Melanocyte of skin (primary cell): ENCODE measurements around the gene NR0B2. TPM values are rescaled to one million over a fixed set of nuclear protein-coding genes. Genes with fewer than 3 reads are reported as not detected.

Experiments used
- total RNA-seq, 2 donors: library from RNA; depleted of rRNA; stranded (reverse); fragments of >200 nt; gene quantifications; 2 replicates each; pipeline ENCODE4 v1.2.3, GENCODE V29; 2012

The NR0B2 gene, protein sequence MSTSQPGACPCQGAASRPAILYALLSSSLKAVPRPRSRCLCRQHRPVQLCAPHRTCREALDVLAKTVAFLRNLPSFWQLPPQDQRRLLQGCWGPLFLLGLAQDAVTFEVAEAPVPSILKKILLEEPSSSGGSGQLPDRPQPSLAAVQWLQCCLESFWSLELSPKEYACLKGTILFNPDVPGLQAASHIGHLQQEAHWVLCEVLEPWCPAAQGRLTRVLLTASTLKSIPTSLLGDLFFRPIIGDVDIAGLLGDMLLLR
- not detected for total RNA-seq

DNA sequence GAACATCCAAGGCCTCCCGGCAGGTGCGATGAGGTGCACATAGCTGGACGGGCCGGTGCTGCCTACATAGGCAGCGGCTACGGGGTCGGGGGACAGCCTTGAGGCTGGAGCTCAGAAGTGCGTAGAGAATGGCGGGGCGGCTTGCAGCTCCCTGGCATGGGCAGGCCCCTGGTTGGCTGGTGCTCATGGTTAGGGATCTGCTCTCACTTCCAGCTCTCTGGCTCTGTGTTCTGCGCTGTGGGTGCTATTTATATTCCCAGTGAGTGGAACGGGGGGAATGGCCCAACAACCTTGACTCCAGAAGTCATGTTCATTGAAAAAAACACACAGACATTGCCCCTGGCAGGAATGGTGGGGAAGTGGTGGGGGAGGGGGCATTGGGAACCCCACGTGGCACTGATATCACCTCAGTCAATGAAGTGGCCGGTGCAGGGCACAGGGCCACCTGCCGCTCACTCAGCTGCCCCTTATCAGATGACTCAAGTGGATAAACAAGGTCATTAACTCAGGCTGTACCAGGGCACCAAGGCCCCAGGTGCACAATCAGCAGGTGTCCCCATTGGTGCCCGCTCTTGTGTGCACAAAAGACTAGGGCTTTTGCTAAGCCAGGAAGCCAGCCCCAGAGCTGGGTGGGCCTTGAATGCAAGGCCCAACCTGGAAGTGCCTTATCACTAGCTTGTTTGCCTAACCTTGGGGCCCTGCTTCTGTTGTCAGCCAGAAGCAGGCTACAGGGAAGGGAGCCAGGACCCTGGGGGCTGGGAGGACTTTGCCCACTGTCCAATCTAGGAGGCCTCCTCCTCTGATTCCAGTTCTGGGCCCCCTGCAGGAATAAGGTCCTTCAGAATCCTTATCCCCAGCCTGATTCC, at the start of gene NR0B2:
Gene NR0B2, minus strand, starts transcription at position 222 of the 866 bp plus-strand sequence. Its CDS starts 35 bp downstream, at position 187.

DNA sequence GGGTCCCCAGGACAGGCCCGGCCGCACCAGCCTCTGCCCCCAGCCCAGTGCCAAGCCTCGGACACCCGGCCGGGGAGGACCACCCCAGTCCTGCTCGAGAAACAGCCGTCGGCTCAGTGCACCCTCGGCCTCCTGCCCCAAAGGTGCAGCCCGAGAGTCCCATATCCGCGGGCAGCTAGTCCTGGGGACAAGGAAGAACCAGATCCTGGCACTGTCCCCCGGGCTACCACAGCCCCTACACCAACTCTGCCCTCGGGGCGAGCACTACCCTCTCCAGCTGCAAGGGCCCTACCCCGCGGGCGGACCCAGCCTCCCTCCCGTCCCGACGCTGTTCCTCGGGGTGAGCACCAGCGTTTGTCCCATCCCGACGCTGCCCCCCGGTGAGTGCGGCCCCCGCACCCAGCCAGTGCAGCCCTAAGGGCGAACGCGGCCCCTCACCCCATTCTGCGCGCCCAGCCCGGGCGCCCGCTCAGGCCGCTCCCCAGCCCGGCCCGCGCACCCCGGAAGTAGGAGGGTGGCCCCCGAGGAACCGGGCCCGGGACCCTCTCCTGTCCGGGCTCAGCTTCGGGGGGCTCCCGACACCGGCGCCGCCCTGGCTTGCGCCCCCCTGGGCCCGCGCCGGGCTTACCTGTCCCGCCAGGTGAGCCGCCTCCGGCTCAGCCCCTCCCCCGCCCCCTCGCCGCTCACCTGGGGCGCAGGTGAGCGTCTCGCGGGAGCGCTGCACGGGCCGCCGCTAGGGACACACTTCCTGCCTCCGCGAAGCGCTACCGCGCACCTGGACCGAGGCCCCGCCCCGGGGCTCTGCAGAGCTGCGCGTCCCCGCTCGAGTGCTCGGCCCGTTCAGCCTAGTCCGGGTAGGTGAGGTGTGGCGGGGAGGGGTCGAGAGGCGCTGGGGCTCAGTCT, 46.2 kb upstream of the NR0B2 start, which contains the start of gene KDF1:
Gene KDF1, minus strand, starts transcription at position 747 of the 903 bp plus-strand sequence. CDS start 8,088 bp downstream, outside the sequence.

DNA sequence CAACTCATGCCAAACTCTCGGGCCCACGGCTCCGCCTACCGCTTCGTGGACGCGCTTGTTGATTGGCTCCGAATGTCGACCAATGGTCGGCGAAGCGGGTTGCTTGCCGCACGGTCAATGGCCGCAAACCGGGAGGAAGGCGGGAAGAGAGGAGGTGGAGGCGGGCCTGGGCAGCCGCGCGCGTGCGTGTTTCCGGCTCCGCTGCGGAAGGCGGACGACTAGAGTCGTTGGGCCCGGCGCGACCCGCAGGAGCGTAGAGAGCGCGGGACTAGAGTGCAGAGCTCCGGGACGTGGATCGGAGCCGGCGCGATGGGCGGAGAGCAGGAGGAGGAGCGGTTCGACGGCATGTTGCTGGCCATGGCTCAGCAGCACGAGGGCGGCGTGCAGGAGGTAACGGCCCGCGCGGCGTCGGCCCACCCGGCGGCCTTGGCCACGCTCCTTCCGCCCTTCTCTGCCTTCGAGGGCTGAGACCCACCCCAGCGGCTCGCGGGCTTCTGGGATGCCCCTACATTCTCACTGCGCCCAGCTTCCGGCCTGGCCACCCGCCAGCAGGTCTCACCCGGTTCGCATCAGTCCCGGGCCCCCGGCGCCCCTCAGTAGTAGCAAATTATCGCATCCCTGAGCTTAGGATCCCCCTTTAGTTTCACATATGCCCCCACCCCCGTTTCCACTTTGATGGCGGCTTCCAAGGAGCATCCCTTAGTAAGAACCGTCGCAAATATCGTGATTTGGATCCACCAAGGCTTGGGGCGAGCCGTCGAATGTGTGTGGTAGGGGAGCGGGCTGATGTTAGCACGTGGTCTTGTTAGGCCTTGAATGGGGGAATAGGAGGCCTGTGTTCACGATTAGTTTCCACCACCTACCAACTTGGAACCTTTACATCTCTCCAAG, 8.0 kb upstream of the NR0B2 start, which contains the start of gene NUDC:
Gene NUDC, plus strand, starts transcription at position 204 of the 891 bp plus-strand sequence. Its CDS starts 106 bp downstream, at position 310.

DNA sequence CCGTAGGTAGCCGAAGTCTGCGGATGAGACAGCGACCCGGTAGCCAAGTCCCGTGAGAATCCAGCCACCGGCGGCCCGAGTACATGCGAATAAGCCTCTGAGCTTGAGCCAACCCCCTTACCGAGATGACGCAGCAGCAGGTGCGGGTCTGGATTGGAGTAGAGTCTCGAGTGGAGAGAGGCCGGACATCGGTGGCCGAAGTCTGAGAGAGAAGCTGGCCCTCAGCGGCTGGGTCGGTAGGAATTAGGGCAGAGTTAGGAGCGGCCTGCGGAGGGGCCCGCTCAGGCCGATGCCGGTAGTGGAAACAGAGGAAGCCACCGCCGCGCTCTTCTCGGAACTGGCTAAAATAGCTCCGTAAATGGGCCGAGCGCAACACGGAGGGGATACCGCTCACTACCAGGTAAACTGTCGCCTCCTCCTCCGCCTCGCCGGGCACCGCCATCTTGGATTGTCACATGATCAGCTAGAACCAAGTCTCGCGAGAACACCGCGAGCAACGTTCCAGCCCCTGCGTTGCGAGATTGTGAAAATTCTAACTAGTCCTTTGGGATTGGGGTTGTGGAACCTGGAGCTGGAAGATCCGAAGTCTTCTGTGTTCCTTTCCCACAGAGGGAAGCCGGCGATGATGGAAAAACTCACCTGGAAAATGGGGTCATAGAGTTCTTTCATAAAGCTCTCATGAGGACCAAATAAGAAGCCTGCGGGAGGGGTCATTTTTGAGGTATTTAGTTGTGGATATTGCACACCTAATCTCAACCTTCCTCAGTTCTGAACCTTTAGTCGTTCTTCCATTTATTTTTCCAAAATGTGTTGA, 13.6 kb downstream of the NR0B2 start, which contains the start of gene GPATCH3:
Gene GPATCH3, minus strand, starts transcription at position 467 of the 814 bp plus-strand sequence. Its CDS starts 25 bp downstream, at position 442.

DNA sequence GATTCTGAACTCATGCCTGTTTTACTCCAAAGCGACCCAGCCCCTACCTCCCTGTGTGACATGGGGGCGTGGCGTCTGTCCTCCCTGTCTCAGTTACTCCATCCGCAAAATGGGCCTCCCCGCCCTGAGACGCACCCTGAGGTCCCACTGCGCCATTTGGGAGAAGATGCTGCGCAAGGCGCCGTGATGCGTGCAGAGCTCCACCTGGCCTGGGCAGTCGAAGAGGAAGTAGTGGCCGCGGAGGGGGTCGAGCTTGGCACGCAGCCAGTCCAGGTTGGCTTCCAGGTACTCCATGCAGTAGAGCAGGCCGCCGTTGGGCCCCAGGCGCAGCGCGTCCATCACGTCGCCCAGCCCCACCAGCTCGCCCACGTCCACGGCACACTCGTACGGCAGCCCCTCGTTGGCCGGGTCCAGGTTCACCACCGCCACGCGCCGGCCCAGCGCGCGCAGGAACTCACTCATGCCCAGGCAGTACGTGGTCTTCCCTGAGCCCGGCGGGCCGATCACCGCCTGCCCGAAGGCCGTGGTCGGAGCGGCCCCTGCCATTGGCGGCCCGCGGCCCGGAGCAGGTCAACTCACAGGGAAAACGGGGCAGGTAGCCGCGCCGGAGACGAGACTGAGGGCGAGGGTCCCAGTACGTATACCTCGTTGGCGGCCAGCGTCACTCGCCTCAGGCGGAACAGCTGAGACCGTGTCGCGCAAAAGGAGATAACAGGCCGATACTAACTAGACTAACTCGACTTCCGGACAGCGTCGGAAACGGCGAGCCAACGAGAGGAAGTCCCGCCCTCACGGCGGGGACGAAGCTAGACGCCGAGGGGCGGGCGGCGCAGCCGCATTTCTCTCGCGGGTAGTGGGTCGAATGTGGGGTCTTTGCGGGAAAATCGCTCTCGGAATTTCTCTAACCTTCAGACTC, 24.0 kb downstream of the NR0B2 start, which contains the start of gene GPN2:
Gene GPN2, minus strand, starts transcription at position 733 of the 916 bp plus-strand sequence. Its CDS starts 187 bp downstream, at position 546.

DNA sequence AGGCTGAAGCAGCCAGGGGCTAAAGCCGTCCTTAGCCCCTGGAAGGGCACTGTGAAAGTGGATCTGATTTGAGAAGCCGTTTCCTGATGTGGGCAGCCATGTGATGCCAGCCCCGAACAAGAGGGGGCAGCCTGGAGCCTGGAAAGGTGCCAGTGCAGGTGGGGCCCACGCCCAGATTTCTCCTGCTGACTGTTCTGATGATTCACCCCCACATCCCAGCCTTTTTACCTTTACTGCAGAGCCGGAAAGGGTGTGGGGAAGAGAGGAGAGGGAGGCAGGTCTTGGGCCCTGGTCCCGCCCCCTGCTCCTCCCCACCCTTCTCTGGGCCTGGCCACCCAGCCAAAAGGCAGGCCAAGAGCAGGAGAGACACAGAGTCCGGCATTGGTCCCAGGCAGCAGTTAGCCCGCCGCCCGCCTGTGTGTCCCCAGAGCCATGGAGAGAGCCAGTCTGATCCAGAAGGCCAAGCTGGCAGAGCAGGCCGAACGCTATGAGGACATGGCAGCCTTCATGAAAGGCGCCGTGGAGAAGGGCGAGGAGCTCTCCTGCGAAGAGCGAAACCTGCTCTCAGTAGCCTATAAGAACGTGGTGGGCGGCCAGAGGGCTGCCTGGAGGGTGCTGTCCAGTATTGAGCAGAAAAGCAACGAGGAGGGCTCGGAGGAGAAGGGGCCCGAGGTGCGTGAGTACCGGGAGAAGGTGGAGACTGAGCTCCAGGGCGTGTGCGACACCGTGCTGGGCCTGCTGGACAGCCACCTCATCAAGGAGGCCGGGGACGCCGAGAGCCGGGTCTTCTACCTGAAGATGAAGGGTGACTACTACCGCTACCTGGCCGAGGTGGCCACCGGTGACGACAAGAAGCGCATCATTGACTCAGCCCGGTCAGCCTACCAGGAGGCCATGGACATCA, 50.7 kb downstream of the NR0B2 start, which contains the start of gene SFN:
Gene SFN, plus strand, starts transcription at position 369 of the 904 bp plus-strand sequence. Its CDS starts 64 bp downstream, at position 433.

Other genes starting within 250 kb of the NR0B2 start
- gene ARID1A, start 218.0 kb downstream of the NR0B2 start, total RNA-seq = 10 to 100 TPM; 26.6 to 27.5 TPM
- 10 to 100 TPM; 13.0 to 22.7 TPM for gene PIGV, start 126.0 kb downstream of the NR0B2 start, total RNA-seq
- 10 to 100 TPM in 1 of 2 donors, 1 to 10 TPM in 1; 7.2 to 12.0 TPM for gene ZDHHC18, start 87.3 kb downstream of the NR0B2 start, total RNA-seq
- not detected for gene SFN, start 50.8 kb downstream of the NR0B2 start, total RNA-seq
- 10 to 100 TPM in 1 of 2 donors, 1 to 10 TPM in 1; 6.2 to 14.0 TPM for gene GPN2, start 23.7 kb downstream of the NR0B2 start, total RNA-seq
- gene GPATCH3, start 13.5 kb downstream of the NR0B2 start, total RNA-seq = 1 to 10 TPM; 8.3 to 9.6 TPM
- 10 to 100 TPM; 20.6 to 40.3 TPM for gene NUDC, start 7.8 kb upstream of the NR0B2 start, total RNA-seq
- gene KDF1, start 46.5 kb upstream of the NR0B2 start, total RNA-seq = not detected
- gene TRNP1, start 79.7 kb upstream of the NR0B2 start, total RNA-seq = 1 to 10 TPM; 5.2 to 7.7 TPM
- 1 to 10 TPM in 1 of 2 donors, under 1 TPM in 1; 0.34 to 2.3 TPM for gene TENT5B, start 98.9 kb upstream of the NR0B2 start, total RNA-seq
- 1 to 10 TPM; 4.5 to 8.0 TPM for gene SLC9A1, start 241.2 kb upstream of the NR0B2 start, total RNA-seq